Astrocyte (in vitro differentiated cells and primary cell): ENCODE data around the gene TUFM.

Experiments used
- EZH2 ChIP-seq: IDR thresholded peaks from 2 replicates; pipeline ENCODE4 v1.6.1; 2012; ENCODE audit warnings: mild to moderate bottlenecking, low read length, inconsistent platforms; ENCODE audit not compliant: insufficient read depth
- TF ChIP-seq, protein P1 (sequence below): IDR thresholded peaks from 2 replicates; pipeline ENCODE4 v1.5.1; 2011; ENCODE audit warnings: low read depth, mild to moderate bottlenecking, inconsistent platforms, low read length, moderate library complexity; ENCODE audit not compliant: insufficient read depth

- TF ChIP-seq, protein P1, sequence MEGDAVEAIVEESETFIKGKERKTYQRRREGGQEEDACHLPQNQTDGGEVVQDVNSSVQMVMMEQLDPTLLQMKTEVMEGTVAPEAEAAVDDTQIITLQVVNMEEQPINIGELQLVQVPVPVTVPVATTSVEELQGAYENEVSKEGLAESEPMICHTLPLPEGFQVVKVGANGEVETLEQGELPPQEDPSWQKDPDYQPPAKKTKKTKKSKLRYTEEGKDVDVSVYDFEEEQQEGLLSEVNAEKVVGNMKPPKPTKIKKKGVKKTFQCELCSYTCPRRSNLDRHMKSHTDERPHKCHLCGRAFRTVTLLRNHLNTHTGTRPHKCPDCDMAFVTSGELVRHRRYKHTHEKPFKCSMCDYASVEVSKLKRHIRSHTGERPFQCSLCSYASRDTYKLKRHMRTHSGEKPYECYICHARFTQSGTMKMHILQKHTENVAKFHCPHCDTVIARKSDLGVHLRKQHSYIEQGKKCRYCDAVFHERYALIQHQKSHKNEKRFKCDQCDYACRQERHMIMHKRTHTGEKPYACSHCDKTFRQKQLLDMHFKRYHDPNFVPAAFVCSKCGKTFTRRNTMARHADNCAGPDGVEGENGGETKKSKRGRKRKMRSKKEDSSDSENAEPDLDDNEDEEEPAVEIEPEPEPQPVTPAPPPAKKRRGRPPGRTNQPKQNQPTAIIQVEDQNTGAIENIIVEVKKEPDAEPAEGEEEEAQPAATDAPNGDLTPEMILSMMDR = no peak
- no peak for TF ChIP-seq EZH2
These were observed 10.0 kb downstream of the TUFM start for GRCh38 chr16:28835864-28836760.
